T-cell (primary cell): Measurements from ENCODE around the gene LMF1. TPM values are rescaled to one million over a fixed set of nuclear protein-coding genes. Genes with fewer than 3 reads are reported as not detected.

ENCODE experiments used
- ATAC-seq, 4 experiments: fragments of 200-7000 bp in 3 of 4; fragments of 150-1000 bp in 1 of 4; cut with Tn5 transposase; replicated peaks in 1 of 4; 1 replicate in 3 of 4; 2 replicates in 1 of 4; pipeline ENCODE4 v1.10.0; 2021; ENCODE audit warnings: moderate library complexity in 3 of 4, mild to moderate bottlenecking in 2 of 4, moderate number of reproducible peaks in 1 of 4
- CTCF ChIA-PET, 2 donors: fragments of 300-600 bp; sonication (Branson Sonifier 250); formaldehyde crosslinking; loops; one replicate each; lab custom pipeline; 2022; ENCODE audit warnings: antibody characterized with exemption in 2 of 2; lab: Charles Lee
- POLR2A ChIA-PET, 2 donors: fragments of 300-600 bp; sonication (Branson Sonifier 250); formaldehyde crosslinking; loops; one replicate each; lab custom pipeline; 2022; ENCODE audit warnings: antibody characterized with exemption in 2 of 2; lab: Charles Lee
- DNase-seq, 35 experiments: peaks; one replicate each; pipeline versions ENCODE4 v3.0.0 to v3.0.0-alpha.2; 2013 to 2023
- H3K27ac ChIP-seq: one replicate; pipeline ENCODE4 v1.5.1; 2013; ENCODE audit warnings: low read length
- H3K27me3 ChIP-seq, 2 experiments: replicated peaks in 1 of 2; 1 replicate in 1 of 2; 2 replicates in 1 of 2; pipeline versions ENCODE4 v1.6.1 to v1.7.0; 2013; ENCODE audit warnings: low read length in 1 of 2, mixed read lengths in 1 of 2; ENCODE audit not compliant: control insufficient read depth in 2 of 2, insufficient read depth in 2 of 2; ENCODE audit errors: extremely low read depth in 1 of 2
- H3K36me3 ChIP-seq, 2 donors: 1 replicate in 1 of 2; 2 replicates in 1 of 2; pipeline versions ENCODE4 v1.6.1 to v1.7.0; 2013; ENCODE audit warnings: low read length in 1 of 2; ENCODE audit not compliant: control insufficient read depth in 2 of 2, insufficient read depth in 1 of 2; ENCODE audit errors: extremely low read depth in 1 of 2
- H3K4me1 ChIP-seq, 2 experiments: 1 replicate in 1 of 2; 2 replicates in 1 of 2; pipeline versions ENCODE4 v1.6.1 to v1.7.0; 2013; ENCODE audit warnings: low read length in 2 of 2, mixed read lengths in 1 of 2; ENCODE audit not compliant: insufficient read depth in 2 of 2, control insufficient read depth in 1 of 2; ENCODE audit errors: extremely low read depth in 1 of 2
- H3K4me3 ChIP-seq, 2 donors: 1 replicate in 1 of 2; 2 replicates in 1 of 2; pipeline versions ENCODE4 v1.5.1 to v1.7.0; 2013; ENCODE audit warnings: mild to moderate bottlenecking in 2 of 2, low read length in 1 of 2, moderate library complexity in 1 of 2; ENCODE audit not compliant: control insufficient read depth in 1 of 2; ENCODE audit errors: extremely low read depth in 1 of 2
- H3K9me3 ChIP-seq: 2 replicates; pipeline ENCODE4 v1.7.0; 2013
- H3K27ac Mint-ChIP-seq, 2 donors: one replicate each; pipeline ENCODE4 v1.8.0; 2020 to 2021; ENCODE audit warnings: mild to moderate bottlenecking in 2 of 2, mixed read lengths in 2 of 2
- H3K27me3 Mint-ChIP-seq, 2 donors: one replicate each; pipeline ENCODE4 v1.8.0; 2021 to 2022; ENCODE audit warnings: mixed read lengths in 2 of 2
- H3K36me3 Mint-ChIP-seq: one replicate; pipeline ENCODE4 v1.8.0; 2021; ENCODE audit warnings: mixed read lengths
- H3K4me1 Mint-ChIP-seq, 3 donors: one replicate each; pipeline ENCODE4 v1.8.0; 2020 to 2022; ENCODE audit warnings: mixed read lengths in 3 of 3, mild to moderate bottlenecking in 1 of 3
- H3K4me3 Mint-ChIP-seq, 3 donors: one replicate each; pipeline ENCODE4 v1.8.0; 2020 to 2022; ENCODE audit warnings: mild to moderate bottlenecking in 3 of 3, mixed read lengths in 3 of 3, moderate library complexity in 3 of 3
- H3K9me3 Mint-ChIP-seq, 3 donors: one replicate each; pipeline ENCODE4 v1.8.0; 2020 to 2022; ENCODE audit warnings: mixed read lengths in 3 of 3
- WGBS: methylation state at CpG from one replicate; pipeline ENCODE4 v1.1.5; 2013; ENCODE audit warnings: missing lambda C conversion rate; ENCODE audit not compliant: insufficient coverage; 5-methylcytosine and 5-hydroxymethylcytosine counted together
- total RNA-seq, 35 experiments: library from RNA in 6 of 35; stranded (reverse) in 6 of 35; fragments of 120-200 nt in 1 of 35; gene quantifications; one replicate each; pipeline versions ENCODE4 v1.2.1 to v1.2.4 and lab custom pipeline; 2013 to 2026

LMF1 gene
- total RNA-seq, 5 donors from 2014 or later (not counting 1 experiment from before 2014, with no cell fraction given), result 46.6 to 59.4 (median 51.1) TPM

DNA sequence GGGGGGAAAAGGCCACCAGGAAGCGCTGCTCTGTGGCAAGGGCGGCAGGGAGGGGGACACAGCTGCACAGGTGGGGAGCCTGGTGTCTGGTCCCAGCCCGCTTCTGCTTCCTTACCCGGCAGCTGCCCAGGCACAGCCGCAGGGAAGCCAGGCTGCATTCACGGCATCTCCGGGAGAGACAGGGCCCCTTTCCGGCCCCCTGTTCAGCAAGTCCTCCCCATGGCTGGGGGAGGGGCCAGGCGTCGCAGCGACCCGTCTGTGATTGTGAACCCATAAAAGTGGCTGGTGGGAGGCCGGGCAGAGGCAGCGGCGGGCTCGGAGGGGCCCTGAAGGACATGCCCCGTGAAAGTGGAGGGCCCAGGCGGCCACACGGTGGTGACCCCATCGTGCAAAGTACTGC lies 39.5 kb upstream of the LMF1 start:
- no peaks in the 10 kb centered on the region for H3K9me3 Mint-ChIP-seq
- peak overlapping the region in 1 of 3 donors; percentile 63 for H3K4me3 Mint-ChIP-seq
- ChIA-PET CTCF (no interaction called here), POLR2A (no interaction called here)
- 31% methylated on average over 19 of the region's 20 CpGs for WGBS
- Histone ChIP-seq H3K27me3 (peaks cover 0 to 42% of the 10 kb centered on the region in 2 experiments), H3K9me3 (no peaks in the 10 kb centered on the region), H3K27ac (no peak overlapping the region), H3K4me1 (peaks cover 3 to 27% of the 10 kb centered on the region in 2 experiments), H3K4me3 (no peak overlapping the region), H3K36me3 (no peaks in the 10 kb centered on the region)
- ATAC-seq (no peak), DNase-seq (peak in 1 of 35 experiments; percentile 22)
- no peak overlapping the region for H3K27ac Mint-ChIP-seq
- H3K36me3 Mint-ChIP-seq, result no peaks in the 10 kb centered on the region
- peaks cover 8 to 23% (median 17%) of the 10 kb centered on the region in 3 donors for H3K4me1 Mint-ChIP-seq
- H3K27me3 Mint-ChIP-seq, result peaks cover 0 to 11% of the 10 kb centered on the region in 2 donors

DNA sequence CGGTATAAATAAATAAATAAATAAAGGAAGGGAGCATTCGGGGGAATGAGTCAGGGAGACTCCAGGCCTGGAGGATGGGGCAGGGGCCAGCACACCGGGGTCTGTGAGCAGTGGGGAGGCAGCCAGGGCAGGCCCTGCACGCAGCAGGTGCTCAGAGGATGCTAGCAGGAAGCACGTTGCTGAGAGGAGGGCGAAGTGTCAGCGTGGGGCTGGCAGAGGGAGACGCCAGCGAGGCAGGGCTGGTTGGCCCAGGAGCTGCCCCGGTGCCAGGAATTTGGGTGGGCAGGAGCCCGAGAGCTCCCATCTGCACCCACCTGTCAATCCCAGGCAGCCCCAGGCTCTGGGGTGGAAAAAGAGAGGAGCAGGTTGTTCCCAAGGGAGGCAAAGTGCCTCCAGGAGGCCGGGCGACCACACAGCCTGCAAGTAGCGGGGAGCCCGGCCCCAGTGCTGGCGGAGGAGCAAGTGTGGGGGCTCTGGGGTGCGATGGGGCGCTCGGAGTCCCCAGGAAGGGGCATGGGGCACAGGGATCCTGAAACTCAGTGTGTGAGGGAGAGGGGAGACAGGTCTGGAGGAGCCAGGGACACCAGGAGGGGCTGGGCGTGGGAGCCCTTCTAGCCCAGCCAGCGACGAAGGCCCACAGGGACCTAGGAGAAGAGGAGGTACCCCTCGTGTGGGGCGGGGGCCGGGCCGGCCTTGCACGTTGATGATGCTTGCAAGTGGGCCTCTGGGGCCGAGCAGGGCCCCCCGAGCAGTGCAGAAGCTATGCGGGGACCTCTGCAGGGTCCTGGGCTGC lies 38.8 kb upstream of the LMF1 start:
- DNase-seq, result peak in 1 of 35 experiments; percentile 26
- H3K4me3 Mint-ChIP-seq, result peak overlapping the region in 1 of 3 donors; percentile 63

DNA sequence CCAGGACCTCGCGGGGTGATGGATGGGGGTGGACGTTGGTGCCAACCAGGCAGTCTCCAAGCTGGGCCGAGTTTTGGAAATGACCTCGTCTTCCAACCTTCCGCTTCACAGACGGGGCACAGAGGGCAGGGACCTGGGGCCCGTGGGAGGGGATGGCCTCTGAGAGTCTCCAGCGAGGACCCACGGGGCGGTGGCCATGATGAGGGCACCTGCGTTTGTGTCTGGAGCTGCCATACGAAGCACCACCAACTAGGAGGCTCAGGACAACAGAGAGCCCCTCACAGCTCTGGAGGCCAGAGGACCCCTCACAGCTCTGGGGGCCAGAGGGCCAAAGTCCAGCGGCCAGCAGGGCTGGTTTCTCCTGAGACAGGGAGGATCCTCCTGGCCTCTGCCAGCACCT lies 37.3 kb upstream of the LMF1 start:
- Histone ChIP-seq H3K4me1 (peaks cover 15 to 46% of the 10 kb centered on the region in 2 experiments), H3K4me3 (no peak overlapping the region), H3K36me3 (no peaks in the 10 kb centered on the region), H3K9me3 (no peaks in the 10 kb centered on the region), H3K27me3 (peaks cover 0 to 44% of the 10 kb centered on the region in 2 experiments), H3K27ac (no peak overlapping the region)
- Mint-ChIP-seq H3K27me3 (peaks cover 0 to 11% of the 10 kb centered on the region in 2 donors), H3K27ac (no peak overlapping the region), H3K4me3 (no peak overlapping the region), H3K36me3 (no peaks in the 10 kb centered on the region), H3K4me1 (peaks cover 19 to 34% (median 34%) of the 10 kb centered on the region in 3 donors), H3K9me3 (no peaks in the 10 kb centered on the region)
- ChIA-PET POLR2A (no interaction called here), CTCF (no interaction called here)
- DNase-seq (no peak), ATAC-seq (no peak)
- 86% methylated on average over 14 of the region's 14 CpGs for WGBS

More for the DNA sequence above, 38.8 kb upstream of the LMF1 start:
- no peak overlapping the region for H3K27ac ChIP-seq
- ChIA-PET CTCF (no interaction called here), POLR2A (no interaction called here)
- H3K27ac Mint-ChIP-seq, result no peak overlapping the region
- peaks cover 0 to 42% of the 10 kb centered on the region in 2 experiments for H3K27me3 ChIP-seq
- H3K4me1 Mint-ChIP-seq, result peaks cover 9 to 25% (median 20%) of the 10 kb centered on the region in 3 donors
- H3K4me1 ChIP-seq, result peaks cover 5 to 31% of the 10 kb centered on the region in 2 experiments
- H3K9me3 Mint-ChIP-seq, result no peaks in the 10 kb centered on the region
- H3K4me3 ChIP-seq, result no peak overlapping the region
- H3K27me3 Mint-ChIP-seq, result peaks cover 0 to 11% of the 10 kb centered on the region in 2 donors
- H3K36me3 Mint-ChIP-seq, result no peaks in the 10 kb centered on the region
- peak in 3 of 4 experiments; percentile 34 to 54 (median 52) for ATAC-seq
- 69% methylated on average over 22 of the region's 30 CpGs for WGBS
- no peaks in the 10 kb centered on the region for H3K36me3 ChIP-seq
- H3K9me3 ChIP-seq, result no peaks in the 10 kb centered on the region

DNA sequence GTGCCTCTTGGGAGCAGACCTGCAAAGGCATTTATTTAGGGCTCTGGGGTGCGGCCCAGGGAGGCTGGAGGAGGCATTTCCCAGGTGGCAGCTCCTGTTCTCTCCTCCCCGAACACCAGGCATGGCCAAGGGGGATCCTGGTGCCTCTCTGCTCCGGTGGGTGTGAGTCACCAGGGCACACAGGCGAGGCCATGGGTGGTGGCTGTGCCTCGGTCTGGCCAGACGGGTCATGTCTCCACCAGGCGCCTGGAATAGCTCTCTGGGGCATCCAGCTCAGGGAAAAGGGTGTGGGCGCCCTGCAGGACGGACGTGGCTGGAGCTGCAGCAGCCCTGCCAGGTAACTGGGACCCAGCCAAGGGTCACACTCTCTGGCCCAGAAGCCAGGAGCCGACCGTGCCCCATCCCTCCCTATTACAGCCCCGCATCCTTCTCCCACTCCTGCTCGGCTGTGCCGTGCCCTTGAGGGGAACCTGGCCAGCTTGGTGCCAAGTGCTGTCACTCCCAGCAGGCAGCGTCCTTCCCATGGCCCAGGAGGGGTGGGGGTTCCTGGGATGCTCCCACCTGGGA lies 36.6 kb upstream of the LMF1 start:
- DNase-seq, result no peak
- Histone ChIP-seq H3K9me3 (no peaks in the 10 kb centered on the region), H3K4me1 (peaks cover 16 to 53% of the 10 kb centered on the region in 2 experiments), H3K4me3 (no peak overlapping the region), H3K27ac (no peak overlapping the region), H3K36me3 (no peaks in the 10 kb centered on the region), H3K27me3 (peaks cover 0 to 48% of the 10 kb centered on the region in 2 experiments)
- POLR2A ChIA-PET, result no interaction called here
- 75% methylated on average over 16 of the region's 16 CpGs for WGBS
- Mint-ChIP-seq H3K4me3 (no peak overlapping the region), H3K36me3 (no peaks in the 10 kb centered on the region), H3K27ac (peak overlapping the region in 1 of 2 donors; percentile 28), H3K9me3 (no peaks in the 10 kb centered on the region), H3K4me1 (peaks cover 25 to 41% (median 38%) of the 10 kb centered on the region in 3 donors), H3K27me3 (peaks cover 0 to 11% of the 10 kb centered on the region in 2 donors)
- no peak for ATAC-seq
- CTCF ChIA-PET, result interaction anchor here in 1 of 2 donors (0.6 kb wide), 1 partner anchor 309 kb away, joined by 3 read pairs; no protein-coding TSS in a partner anchor

DNA sequence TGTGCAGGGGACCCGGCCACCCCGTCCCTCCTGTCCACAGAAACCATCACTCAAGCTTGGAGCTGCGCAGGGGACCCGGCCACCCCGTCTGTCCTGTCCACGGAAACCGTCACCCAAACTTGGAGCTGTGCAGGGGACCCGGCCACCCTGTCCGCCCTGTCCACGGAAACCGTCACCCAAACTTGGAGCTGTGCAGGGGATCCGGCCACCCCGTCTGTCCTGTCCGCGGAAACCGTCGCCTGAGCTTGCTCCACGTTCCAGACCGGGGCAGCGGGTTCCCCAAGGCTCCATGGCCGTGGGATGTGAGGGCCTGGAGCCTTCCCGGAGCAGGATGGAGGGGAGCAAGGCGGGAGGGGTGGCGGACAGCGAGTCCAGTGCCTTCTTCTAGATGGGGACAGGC lies 36.0 kb upstream of the LMF1 start:
- Histone ChIP-seq H3K27me3 (peaks cover 0 to 46% of the 10 kb centered on the region in 2 experiments), H3K27ac (no peak overlapping the region), H3K36me3 (no peaks in the 10 kb centered on the region), H3K4me3 (no peak overlapping the region), H3K4me1 (peaks cover 16 to 56% of the 10 kb centered on the region in 2 experiments), H3K9me3 (no peaks in the 10 kb centered on the region)
- peaks cover 29 to 44% (median 41%) of the 10 kb centered on the region in 3 donors for H3K4me1 Mint-ChIP-seq
- 94% methylated on average over 25 of the region's 25 CpGs for WGBS
- no peak overlapping the region for H3K27ac Mint-ChIP-seq
- H3K27me3 Mint-ChIP-seq, result peaks cover 0 to 11% of the 10 kb centered on the region in 2 donors
- no peaks in the 10 kb centered on the region for H3K36me3 Mint-ChIP-seq
- ATAC-seq, result no peak
- ChIA-PET CTCF (interaction anchor here in 1 of 2 donors (0.6 kb wide), 1 partner anchor 309 kb away, joined by 3 read pairs; no protein-coding TSS in a partner anchor), POLR2A (no interaction called here)
- no peaks in the 10 kb centered on the region for H3K9me3 Mint-ChIP-seq
- no peak for DNase-seq
- no peak overlapping the region for H3K4me3 Mint-ChIP-seq

DNA sequence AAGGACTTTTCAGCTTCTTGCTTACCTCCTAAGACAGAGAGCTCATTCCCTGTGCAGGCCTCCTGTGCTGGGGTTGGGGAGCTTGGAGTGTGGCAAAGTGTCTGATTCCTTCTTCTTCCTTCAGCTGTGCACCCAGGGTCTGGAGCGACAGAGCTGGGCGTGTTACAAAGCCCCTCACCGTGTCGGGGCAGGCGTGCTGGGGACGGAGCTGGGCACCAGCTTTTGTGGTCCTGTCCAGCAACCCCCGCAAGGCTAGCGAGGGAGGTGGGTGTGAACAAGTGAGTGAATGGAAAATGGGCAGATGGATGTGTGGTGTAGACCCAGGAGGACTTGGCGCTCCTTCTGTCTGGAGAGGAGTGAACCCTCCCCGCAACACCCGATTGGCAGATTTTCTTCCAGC lies 34.5 kb upstream of the LMF1 start:
- Histone ChIP-seq H3K36me3 (no peaks in the 10 kb centered on the region), H3K9me3 (no peaks in the 10 kb centered on the region), H3K27me3 (peaks cover 0 to 33% of the 10 kb centered on the region in 2 experiments), H3K27ac (no peak overlapping the region), H3K4me3 (no peak overlapping the region), H3K4me1 (peaks cover 16 to 56% of the 10 kb centered on the region in 2 experiments)
- ChIA-PET CTCF (no interaction called here), POLR2A (no interaction called here)
- H3K4me1 Mint-ChIP-seq, result peaks cover 35 to 46% (median 45%) of the 10 kb centered on the region in 3 donors
- H3K27me3 Mint-ChIP-seq, result peaks cover 0 to 5% of the 10 kb centered on the region in 2 donors
- H3K9me3 Mint-ChIP-seq, result no peaks in the 10 kb centered on the region
- H3K36me3 Mint-ChIP-seq, result no peaks in the 10 kb centered on the region
- DNase-seq (no peak), ATAC-seq (no peak)
- 87% methylated on average over 8 of the region's 11 CpGs for WGBS
- H3K27ac Mint-ChIP-seq, result peak overlapping the region in 1 of 2 donors; percentile 55
- peak overlapping the region in 1 of 3 donors; percentile 28 for H3K4me3 Mint-ChIP-seq
